ENCODE measurements around the gene KRT73. TPM values are rescaled to one million over a fixed set of nuclear protein-coding genes. Genes with fewer than 3 reads are reported as not detected.

KRT73 gene
- total RNA-seq, 2 donors from 2014 or later = 0.40 to 1.1 TPM

DNA sequence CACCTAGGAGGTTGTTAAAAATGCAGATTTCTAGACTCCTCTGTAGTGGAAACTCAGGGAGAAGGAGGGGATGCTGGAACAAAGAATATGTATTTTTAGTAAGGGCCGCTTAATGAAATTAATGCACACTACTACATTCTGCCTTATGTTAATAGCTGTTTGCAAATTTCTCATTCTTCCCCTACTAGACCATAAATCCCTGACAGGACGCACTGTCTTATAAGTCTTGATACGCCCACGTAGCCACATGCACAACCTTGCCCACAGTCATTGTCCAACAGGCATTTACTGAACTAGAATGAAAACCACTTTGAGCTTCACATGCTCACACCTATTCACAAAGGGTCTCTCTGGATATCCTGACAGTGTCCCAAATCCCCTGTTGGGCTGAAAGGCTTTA lies 23.1 kb upstream of the KRT73 start:
- DNase-seq (no peak), ATAC-seq (no peak)
- H3K9me3 ChIP-seq (ENCODE audit: control insufficient read depth, low read length, poor library complexity, severe bottlenecking) = no peaks in the 10 kb centered on the region
- Mint-ChIP-seq H3K36me3 (ENCODE audit: low read depth) (peaks cover 5% of the 10 kb centered on the region), H3K27me3 (peaks cover 7% of the 10 kb centered on the region), H3K27ac (peak overlapping the region; percentile 73), H3K4me3 (no peak overlapping the region), H3K4me1 (peaks cover 31% of the 10 kb centered on the region)

DNA sequence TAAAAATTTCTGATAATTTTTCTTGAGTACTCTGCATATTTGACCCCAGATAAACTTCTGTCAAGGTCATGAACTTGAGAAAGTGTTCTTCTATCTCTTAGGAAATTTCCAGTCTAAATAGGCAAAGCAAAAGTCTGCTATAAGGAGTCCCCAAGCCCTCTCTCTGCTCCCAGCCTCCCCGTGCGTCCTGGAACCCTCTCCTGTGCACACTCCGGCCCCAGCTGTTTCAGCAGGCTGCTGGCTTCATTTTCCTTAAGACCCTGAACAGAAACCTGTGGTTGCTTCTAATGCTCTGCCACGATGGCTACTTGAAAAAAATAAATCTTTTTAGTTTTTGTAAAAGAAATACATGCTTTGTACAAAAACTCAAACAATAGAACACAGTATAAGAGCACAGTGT lies 18.9 kb upstream of the KRT73 start:
- DNase-seq (no peak), ATAC-seq (no peak)
- Mint-ChIP-seq H3K4me1 (peaks cover 19% of the 10 kb centered on the region), H3K4me3 (no peak overlapping the region), H3K36me3 (ENCODE audit: low read depth) (peaks cover 5% of the 10 kb centered on the region), H3K27ac (peak overlapping the region; percentile 53), H3K27me3 (peaks cover 8% of the 10 kb centered on the region)
- no peaks in the 10 kb centered on the region for H3K9me3 ChIP-seq (ENCODE audit: control insufficient read depth, low read length, poor library complexity, severe bottlenecking)

DNA sequence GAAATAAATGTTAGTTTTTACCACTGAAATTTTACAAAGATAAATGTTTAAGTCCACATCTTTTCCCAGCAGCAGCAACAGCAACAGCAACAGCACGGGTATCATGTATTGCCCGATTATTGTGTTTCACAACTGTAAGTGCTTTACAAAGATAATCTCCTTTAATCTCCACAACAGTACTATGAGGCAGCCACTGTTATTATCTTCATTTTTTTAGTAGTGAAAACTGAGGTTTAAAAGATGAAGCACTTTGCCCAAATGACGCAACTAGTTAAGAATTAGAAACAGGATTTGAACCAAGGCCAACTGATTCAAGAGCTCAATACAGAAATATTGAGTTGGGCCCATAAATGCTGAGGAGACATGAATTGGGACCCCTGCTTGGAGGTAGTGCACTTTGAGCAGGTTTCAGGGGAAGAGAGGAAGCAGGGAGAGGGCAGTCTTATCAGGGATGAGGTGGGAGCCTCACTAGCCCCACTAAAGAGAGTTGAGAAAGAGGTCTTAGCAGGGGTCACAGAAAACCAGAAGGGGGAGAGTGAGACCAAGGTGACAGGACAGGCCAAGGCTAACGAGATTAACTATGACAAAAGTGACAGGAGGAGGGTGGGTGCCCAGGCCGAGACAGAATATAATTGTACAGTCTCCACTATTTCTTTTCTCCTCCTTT lies 18.4 kb upstream of the KRT73 start:
- Mint-ChIP-seq H3K27me3 (peaks cover 14% of the 10 kb centered on the region), H3K4me1 (peaks cover 17% of the 10 kb centered on the region), H3K27ac (peak overlapping the region; percentile 53), H3K36me3 (ENCODE audit: low read depth) (peaks cover 3% of the 10 kb centered on the region), H3K4me3 (no peak overlapping the region)
- H3K9me3 ChIP-seq (ENCODE audit: control insufficient read depth, low read length, poor library complexity, severe bottlenecking) = no peaks in the 10 kb centered on the region
- DNase-seq (no peak), ATAC-seq (no peak)

- no peak overlapping the region for H3K4me3 Mint-ChIP-seq
- H3K36me3 Mint-ChIP-seq (ENCODE audit: low read depth) = peaks cover 3% of the 10 kb centered on the region
- peaks cover 13% of the 10 kb centered on the region for H3K4me1 Mint-ChIP-seq
- no peak for DNase-seq
- H3K27ac Mint-ChIP-seq = no peak overlapping the region
- ATAC-seq = no peak
- peaks cover 14% of the 10 kb centered on the region for H3K27me3 Mint-ChIP-seq
- no peaks in the 10 kb centered on the region for H3K9me3 ChIP-seq (ENCODE audit: control insufficient read depth, low read length, poor library complexity, severe bottlenecking)
Observed at GRCh38 chr12:52636189-52636588, 17.8 kb upstream of the KRT73 start.

GRCh38 chr12:52634266-52635056 lies 16.1 kb upstream of the KRT73 start:
- H3K4me3 Mint-ChIP-seq = no peak overlapping the region

DNA sequence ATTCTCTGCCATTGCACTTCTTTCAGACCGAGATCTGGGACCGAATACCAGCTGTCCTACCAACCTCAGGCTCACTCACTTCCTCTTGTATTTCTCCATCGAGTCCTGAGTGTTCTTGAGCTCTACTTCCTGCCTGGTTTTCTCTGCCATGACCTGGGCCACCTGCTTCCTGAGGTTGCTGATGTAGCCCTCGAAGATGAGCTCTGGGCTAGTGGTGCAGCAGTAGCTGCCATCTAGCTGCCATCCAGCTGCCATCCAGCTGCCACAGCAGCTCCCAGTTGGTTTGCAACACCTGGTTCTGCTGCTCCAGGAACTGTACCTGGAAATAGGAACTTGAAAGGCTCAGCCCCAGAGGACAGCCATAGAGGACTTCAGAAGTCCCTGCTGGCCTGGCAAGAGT lies 15.0 kb upstream of the KRT73 start:
- ATAC-seq = peak; percentile 28
- DNase-seq = no peak
- H3K9me3 ChIP-seq (ENCODE audit: control insufficient read depth, low read length, poor library complexity, severe bottlenecking) = no peaks in the 10 kb centered on the region
- H3K36me3 Mint-ChIP-seq (ENCODE audit: low read depth) = peaks cover 3% of the 10 kb centered on the region
- H3K4me1 Mint-ChIP-seq = peaks cover 24% of the 10 kb centered on the region
- peaks cover 35% of the 10 kb centered on the region for H3K27me3 Mint-ChIP-seq
- no peak overlapping the region for H3K4me3 Mint-ChIP-seq
- H3K27ac Mint-ChIP-seq = no peak overlapping the region

More at GRCh38 chr12:52634266-52635056, 16.1 kb upstream of the KRT73 start:
- peaks cover 28% of the 10 kb centered on the region for H3K27me3 Mint-ChIP-seq
- ATAC-seq = no peak
- no peaks in the 10 kb centered on the region for H3K9me3 ChIP-seq (ENCODE audit: control insufficient read depth, low read length, poor library complexity, severe bottlenecking)
- peaks cover 24% of the 10 kb centered on the region for H3K4me1 Mint-ChIP-seq
- no peak overlapping the region for H3K27ac Mint-ChIP-seq
- DNase-seq = no peak
- peaks cover 3% of the 10 kb centered on the region for H3K36me3 Mint-ChIP-seq (ENCODE audit: low read depth)

GRCh38 chr12:52632656-52633055 lies 14.3 kb upstream of the KRT73 start:
- no peak for DNase-seq
- no peak for ATAC-seq
- Mint-ChIP-seq H3K27ac (peak overlapping the region; percentile 63), H3K4me1 (peaks cover 24% of the 10 kb centered on the region), H3K36me3 (ENCODE audit: low read depth) (peaks cover 3% of the 10 kb centered on the region), H3K4me3 (no peak overlapping the region), H3K27me3 (peaks cover 38% of the 10 kb centered on the region)
- H3K9me3 ChIP-seq (ENCODE audit: control insufficient read depth, low read length, poor library complexity, severe bottlenecking) = no peaks in the 10 kb centered on the region

DNA sequence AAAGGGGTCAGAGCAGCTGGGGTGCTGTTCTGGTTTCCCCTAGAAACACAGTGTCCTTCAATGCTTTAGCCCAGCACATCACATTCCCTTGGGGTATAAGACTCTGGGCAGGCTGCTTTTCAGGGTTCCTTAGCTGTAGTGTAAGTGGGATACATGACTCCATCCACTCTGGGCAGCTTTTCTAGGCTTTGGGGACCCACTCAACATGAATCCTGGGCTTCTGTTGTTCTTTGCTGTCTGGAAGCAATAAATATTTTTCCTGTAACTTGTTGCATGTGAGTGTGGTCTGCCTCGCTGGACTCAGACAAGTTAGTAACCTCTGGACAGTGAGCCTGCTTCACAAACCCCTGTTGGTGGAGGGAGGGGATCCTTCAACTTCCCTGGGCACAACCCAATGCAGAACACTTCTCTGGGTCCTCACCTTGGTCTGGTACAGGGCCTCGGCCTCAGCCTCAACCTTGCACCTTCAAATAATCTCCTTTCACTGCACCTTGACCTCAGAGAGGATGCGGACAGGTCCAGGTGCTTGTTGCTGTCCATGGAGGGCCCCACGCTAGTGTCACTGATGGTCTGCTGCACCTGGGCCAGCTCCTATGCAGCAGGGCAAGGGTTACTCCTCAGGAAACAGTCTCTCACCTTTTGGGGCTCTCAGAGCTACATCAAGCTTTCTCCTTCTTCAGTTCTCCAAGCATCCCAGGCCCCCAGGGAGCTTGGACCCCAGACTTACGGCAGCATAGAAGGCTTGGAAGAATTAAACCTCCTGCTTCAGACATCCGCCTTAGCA lies 13.5 kb upstream of the KRT73 start:
- Mint-ChIP-seq H3K27ac (peak overlapping the region; percentile 63), H3K4me3 (no peak overlapping the region), H3K27me3 (peaks cover 35% of the 10 kb centered on the region), H3K4me1 (peaks cover 25% of the 10 kb centered on the region), H3K36me3 (ENCODE audit: low read depth) (peaks cover 2% of the 10 kb centered on the region)
- no peaks in the 10 kb centered on the region for H3K9me3 ChIP-seq (ENCODE audit: control insufficient read depth, low read length, poor library complexity, severe bottlenecking)
- ATAC-seq = no peak
- no peak for DNase-seq

GRCh38 chr12:52631264-52631663 lies 12.9 kb upstream of the KRT73 start:
- Mint-ChIP-seq H3K27me3 (peaks cover 31% of the 10 kb centered on the region), H3K4me1 (peaks cover 24% of the 10 kb centered on the region), H3K36me3 (ENCODE audit: low read depth) (no peaks in the 10 kb centered on the region), H3K4me3 (no peak overlapping the region), H3K27ac (no peak overlapping the region)
- ATAC-seq (no peak), DNase-seq (no peak)
- no peaks in the 10 kb centered on the region for H3K9me3 ChIP-seq (ENCODE audit: control insufficient read depth, low read length, poor library complexity, severe bottlenecking)

DNA sequence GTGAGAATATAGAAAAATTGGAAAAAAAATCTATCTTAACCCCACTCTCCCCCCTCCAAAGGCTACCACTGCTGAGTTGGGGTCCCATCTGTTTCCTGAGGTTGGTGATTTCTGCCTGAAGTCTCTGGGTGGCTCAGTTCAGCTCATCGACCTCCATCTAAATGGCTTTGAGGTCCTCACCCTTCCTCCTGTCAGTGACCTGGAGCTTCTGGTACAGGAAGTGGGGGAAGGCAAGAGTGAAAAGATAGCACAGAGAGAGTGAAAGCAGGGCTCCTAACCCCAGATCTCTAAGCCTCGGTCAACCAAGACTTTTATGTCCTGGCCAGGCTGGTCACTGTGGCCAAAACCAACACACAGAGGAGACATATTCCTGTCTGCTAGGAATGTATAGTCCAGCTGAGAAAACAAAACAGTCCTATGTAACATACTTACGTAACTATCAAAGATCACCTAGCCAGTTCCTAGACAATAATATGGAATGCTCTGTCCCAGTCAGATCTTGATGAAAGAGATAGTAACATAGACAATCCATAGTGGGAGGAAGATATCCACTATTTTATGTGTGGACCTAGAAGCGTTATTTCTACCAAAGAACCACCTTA lies 12.3 kb upstream of the KRT73 start:
- no peak overlapping the region for H3K4me3 Mint-ChIP-seq
- no peak for DNase-seq

DNA sequence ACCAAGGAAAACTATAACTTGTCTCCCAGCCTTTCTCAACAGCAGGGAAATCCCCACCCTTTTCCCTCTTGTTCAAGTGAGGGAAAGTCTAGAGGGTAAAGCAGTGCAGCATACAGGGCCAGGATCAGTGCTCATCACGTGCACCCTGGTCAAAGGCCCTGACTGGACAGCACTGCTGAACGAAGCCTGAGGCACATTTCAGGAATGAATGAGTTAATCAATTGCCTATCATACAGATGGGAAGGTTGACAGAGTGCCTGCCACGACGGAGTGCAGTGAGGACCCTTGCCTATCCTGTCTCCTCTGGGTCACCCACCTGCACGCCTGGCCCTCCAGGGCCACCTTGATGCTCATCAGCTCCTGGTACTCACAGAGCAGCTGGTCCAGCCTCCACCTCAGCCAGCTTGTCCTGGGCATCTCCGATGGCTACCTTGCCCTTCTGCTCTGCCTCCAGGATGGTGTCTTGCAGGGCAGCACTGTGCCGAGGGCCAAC lies 11.7 kb upstream of the KRT73 start:
- Mint-ChIP-seq H3K4me3 (no peak overlapping the region), H3K36me3 (ENCODE audit: low read depth) (no peaks in the 10 kb centered on the region), H3K27ac (no peak overlapping the region), H3K27me3 (peaks cover 31% of the 10 kb centered on the region), H3K4me1 (peaks cover 24% of the 10 kb centered on the region)
- ATAC-seq (no peak), DNase-seq (no peak)
- H3K9me3 ChIP-seq (ENCODE audit: control insufficient read depth, low read length, poor library complexity, severe bottlenecking) = no peaks in the 10 kb centered on the region

More for the DNA sequence above, 12.3 kb upstream of the KRT73 start:
- Mint-ChIP-seq H3K27ac (no peak overlapping the region), H3K27me3 (peaks cover 31% of the 10 kb centered on the region), H3K36me3 (ENCODE audit: low read depth) (no peaks in the 10 kb centered on the region), H3K4me1 (peaks cover 24% of the 10 kb centered on the region)
- ATAC-seq = no peak
- no peaks in the 10 kb centered on the region for H3K9me3 ChIP-seq (ENCODE audit: control insufficient read depth, low read length, poor library complexity, severe bottlenecking)

DNA sequence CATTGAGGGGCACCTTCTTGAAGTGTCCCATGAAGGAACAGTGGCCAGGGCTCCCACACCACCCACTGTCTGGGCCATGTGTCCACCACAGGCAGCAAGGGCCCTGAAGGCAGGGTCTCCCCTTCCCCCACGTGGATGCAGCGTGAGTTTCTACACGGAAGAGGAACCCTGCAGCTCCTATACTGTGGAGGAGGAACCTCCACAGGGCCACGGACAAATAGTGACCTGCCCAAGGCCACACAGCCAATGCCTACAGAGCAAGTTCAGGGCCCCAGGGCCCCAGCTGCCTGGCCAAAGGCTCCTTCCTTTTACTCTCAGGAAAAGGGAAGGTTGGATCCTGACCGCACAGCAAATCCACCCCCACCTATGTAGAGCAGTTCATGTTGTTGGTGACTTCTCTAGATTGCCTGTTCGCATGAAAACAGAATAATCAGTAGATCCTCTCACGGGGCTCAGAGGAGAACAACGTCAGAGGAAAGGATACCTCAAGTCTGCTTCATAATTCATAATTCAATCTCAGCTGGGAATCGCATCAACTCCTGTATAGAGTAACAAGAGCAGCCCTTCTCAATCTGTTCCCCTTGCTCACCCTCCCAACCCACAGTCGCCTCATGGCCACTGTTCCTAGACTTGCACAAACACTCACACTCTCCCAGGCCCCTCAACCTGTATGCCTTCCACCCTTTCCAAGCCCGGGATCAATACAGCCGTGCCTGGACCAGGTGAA lies 11.1 kb upstream of the KRT73 start:
- H3K27me3 Mint-ChIP-seq = peaks cover 31% of the 10 kb centered on the region
- ATAC-seq (no peak), DNase-seq (no peak)
- no peak overlapping the region for H3K4me3 Mint-ChIP-seq
- peaks cover 24% of the 10 kb centered on the region for H3K4me1 Mint-ChIP-seq
- H3K9me3 ChIP-seq (ENCODE audit: control insufficient read depth, low read length, poor library complexity, severe bottlenecking) = no peaks in the 10 kb centered on the region
- H3K36me3 Mint-ChIP-seq (ENCODE audit: low read depth) = no peaks in the 10 kb centered on the region
- peak overlapping the region; percentile 1 for H3K27ac Mint-ChIP-seq
